ENCODE results near the gene PDCD2L.
"Not testable (repeated sequence)": the region's sequence is repeated elsewhere in the genome, so short reads cannot be mapped to it uniquely, and the experiment has no call there.

Gene PDCD2L

GRCh38 chr19:34375598-34375997 is 28.6 kb upstream of the PDCD2L start:
- DNase-seq, result no peak

DNA sequence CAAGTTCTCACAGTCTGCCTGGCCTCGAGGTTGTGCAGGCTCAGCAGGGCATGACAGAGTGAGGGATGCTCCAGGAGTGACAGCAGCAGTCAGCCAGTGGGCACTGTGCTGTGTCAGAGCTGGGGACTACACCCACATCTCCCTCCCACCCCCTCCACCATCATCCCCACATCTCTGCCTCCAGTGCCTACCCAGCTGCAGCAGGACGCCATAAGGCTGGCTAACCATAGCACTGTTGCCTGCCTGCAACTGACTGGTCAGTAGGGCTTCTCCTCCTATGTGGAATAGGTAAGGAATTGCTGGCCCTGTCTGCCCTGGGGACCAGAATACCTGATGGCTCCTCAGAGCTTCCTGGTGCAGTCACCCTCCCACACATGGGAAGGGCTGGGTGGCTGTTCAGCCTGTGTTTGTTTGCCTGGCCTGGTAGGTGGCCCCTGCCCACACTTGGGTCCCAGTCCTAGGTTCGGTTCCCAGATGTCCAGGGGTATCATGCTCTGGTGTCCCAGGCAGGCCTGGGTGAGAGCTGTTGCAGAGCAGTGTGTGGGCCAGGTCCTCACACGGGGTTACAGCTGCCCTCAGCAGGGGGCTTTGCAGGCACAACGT is 23.5 kb upstream of the PDCD2L start:
- DNase-seq, result no peak

DNA sequence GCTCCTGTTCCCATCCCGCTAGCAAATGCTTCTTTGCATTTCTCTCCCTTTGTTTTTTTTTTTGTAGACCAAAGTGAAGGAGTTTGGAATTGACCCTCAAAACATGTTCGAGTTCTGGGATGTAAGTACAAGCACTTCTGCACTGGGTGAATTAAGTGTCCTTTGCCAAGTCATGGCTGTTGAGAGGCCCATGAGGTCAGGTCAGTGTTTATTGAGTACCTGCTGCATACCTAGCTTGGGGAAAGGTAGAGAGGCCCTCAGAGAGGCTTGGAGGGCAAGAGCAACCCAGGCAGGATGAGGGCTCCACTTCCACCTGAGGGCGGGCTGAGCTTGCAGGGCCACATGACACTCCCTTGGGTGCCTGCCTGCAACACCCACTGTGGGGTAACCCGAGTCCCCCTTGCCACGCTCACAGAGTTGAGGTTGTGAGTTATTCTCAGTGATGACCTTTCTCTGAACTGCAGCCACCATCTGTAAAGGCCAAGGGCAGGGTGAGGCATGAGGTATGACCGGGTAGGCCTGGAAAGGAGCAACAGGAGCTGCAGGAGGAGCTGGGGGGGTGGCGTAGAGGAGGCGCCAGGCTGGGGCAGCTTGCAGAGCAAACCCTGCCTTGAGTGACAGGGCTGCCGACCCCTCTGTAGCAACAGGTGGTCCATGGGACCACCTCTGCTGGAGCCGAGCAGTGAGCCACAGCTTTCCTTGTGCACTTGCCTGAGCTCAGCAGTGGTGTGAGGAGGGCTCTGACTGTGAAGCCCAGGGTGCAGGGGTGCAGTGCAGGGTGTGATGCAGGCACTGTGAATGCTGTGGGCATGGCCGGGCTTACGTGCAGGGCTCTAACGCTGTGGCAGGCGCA is 22.6 kb upstream of the PDCD2L start:
- no peak for DNase-seq

GRCh38 chr19:34382471-34382870 is 21.7 kb upstream of the PDCD2L start:
- no peak for DNase-seq

DNA sequence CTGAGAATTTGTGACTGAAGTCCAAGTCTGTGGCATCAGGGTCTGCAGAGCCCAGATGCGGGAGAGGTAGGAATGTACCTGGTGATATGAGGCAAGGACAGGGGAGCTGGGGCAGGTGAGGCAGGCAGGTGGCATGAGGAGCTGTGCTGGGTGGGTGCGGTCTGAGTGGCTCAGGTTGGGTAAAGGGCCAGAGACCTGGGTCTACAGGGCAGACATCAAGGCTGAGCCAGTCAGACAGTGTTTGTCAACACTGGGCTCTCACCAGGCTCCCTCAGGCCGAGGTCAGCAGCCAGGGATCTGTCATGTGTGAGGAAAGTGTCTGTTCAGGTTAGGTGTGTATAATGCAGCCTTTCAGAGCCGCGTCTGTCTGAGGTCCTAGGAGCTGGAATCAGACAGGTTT is 20.6 kb upstream of the PDCD2L start:
- no peak for DNase-seq

- DNase-seq, result no peak
These were observed 17.4 kb upstream of the PDCD2L start for GRCh38 chr19:34386645-34387445.

DNA sequence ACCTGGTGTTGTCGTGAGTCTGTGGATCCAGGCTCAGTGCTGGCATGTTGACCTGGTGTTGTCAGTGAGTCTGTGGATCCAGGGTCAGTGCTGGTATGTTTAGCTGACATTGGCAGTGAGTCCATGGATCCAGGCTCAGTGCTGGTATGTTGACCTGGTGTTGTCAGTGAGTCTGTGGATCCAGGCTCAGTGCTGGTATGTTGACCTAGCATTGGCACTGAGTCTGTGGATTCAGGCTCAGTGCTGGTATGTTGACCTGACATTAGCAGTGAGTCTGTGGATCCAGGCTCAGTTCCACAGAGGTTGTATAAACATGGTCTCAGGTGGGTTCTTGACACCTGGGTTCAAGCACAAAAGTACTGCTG is 16.8 kb upstream of the PDCD2L start:
- DNase-seq, result no peak

- DNase-seq, result not testable (repeated sequence)
These were observed 15.5 kb upstream of the PDCD2L start for GRCh38 chr19:34388745-34389144.

DNA sequence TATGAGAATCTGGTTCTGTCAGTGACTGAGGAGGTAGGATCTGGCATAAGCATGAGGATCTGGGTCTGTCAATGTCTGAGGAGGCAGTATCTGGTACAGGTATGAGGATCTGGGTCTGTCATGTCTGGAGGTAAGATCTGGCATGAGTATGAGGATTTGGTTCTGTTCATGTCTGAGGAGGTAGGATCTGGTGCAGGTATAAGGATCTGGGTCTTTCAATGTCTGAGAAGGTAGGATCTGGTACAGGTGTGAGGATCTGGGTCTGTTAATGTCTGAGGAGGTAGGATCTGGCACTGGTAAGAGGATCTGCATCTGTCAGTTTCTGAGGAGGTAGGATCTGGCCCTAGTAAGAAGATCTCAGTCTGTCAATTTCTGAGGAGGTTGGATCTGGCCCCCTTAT is 12.4 kb upstream of the PDCD2L start:
- DNase-seq, result no peak

- DNase-seq, result no peak
These were observed 11.2 kb upstream of the PDCD2L start for GRCh38 chr19:34393031-34393430.

DNA sequence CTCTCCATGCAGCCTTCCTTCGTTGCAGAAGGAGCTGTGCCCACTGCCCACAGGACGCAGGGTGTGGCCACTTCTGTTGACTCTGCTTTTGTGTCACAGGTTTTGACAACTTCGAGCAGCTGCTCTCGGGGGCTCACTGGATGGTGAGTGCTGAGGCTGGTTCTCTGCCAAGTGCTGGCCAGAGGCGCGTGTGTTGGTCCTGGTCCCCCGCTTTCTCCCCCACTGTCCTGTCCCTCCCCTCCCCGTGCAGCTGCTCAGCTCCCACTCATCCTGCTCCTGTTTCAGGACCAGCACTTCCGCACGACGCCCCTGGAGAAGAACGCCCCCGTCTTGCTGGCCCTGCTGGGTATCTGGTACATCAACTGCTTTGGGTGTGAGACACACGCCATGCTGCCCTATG is 10.6 kb upstream of the PDCD2L start:
- DNase-seq, result no peak

- DNase-seq, result no peak
These were observed 6.3 kb upstream of the PDCD2L start for GRCh38 chr19:34397853-34398252.

- no peak for DNase-seq
These were observed 4.3 kb upstream of the PDCD2L start for GRCh38 chr19:34399886-34400285.

- not testable (repeated sequence) for DNase-seq
These were observed 3.4 kb upstream of the PDCD2L start for GRCh38 chr19:34400844-34401243.

DNA sequence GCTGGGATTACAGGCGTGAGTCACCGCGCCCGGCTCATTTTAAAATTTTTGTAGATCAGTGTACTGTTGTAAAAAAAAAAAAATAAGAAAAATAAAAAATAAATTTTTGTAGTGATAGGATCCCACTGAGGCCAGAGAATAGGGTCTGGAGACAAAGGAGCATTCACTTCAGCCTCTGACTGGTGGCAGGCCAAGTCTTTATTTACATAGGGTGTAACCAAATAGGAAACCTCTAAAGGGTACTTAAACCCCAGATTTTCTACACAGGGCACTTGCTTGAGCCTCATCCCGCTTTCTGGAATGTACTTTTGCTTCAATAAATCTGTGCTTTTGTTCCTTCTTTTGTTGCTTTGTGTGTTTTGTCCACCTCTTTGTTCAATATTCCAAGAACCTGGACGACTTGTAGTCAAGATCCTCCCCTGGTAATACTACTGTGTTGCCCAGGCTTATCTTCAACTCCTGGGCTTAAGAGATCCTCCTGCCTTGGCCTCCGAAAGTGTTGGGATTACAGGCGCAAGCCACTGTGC is 2.1 kb upstream of the PDCD2L start:
- no peak for DNase-seq

DNA sequence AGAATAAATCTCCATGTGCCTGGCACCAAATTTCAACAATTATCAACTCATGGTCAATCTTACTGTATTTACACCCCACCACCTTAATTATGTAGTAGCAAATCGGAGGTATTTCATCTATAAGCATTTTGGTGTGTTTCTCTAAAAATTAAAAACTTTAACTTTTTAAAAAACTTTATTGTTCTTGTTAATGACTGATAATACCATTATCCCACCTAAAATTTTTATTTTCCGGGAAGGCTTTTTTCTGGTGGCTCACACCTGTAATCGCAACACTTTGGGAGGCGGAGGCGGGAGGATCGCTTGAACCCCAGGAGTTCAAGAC is 453 bp upstream of the PDCD2L start:
- no peak for DNase-seq

DNA sequence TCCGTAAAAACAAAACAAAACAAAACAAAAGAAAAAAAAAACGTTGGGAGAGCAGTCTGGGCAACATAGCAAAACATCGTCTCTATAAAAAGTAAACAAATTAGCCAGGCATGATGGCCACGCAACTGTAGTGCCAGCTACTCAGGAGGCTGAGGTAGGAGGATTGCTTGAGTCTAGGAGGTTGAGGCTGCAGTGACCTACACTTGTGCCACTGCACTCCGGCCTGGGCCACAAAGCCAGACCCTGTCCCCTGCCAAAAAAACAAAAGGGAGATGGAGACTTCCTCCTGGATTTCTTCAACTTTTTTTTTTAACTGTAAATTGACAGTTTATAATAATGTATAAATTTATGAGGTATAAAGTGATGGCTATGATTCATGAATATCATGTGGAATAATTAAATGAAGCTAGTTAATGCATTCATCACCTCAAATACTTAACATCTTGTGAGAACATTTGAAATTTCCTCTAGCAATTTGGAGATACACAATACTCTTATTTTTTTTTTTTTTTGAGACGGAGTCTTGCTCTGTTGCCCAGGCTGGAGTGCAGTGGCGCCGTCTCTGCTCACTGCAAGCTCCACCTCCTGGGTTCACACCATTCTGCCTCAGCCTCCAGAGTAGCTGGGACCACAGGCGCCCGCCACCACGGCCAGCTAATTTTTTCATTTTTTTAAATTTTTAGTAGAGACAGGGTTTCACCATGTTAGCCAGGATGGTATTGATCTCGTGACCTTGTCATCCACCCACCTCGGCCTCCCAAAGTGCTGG is 1.9 kb downstream of the PDCD2L start:
- no peak for DNase-seq

- DNase-seq, result no peak
These were observed 4.2 kb downstream of the PDCD2L start for GRCh38 chr19:34408411-34408810.

GRCh38 chr19:34409189-34410164 is 5.3 kb downstream of the PDCD2L start:
- no peak for DNase-seq

- no peak for DNase-seq
These were observed 7.0 kb downstream of the PDCD2L start for GRCh38 chr19:34411216-34411615.

GRCh38 chr19:34416021-34416545 is 11.9 kb downstream of the PDCD2L start:
- DNase-seq, result no peak
